NCI-H526 treated with DMSO at 0.1 percent for 48 hours (cell line): Measurements from ENCODE around the gene OSTM1.

Source experiments
- DNase-seq: peaks from one replicate; lab custom pipeline; 2025; lab: John Stamatoyannopoulos, UW

OSTM1 gene

GRCh38 chr6:108074359-108075144, at the start of gene OSTM1:
Gene OSTM1 (minus strand): TSS chr6:108074741. CDS start chr6:108074651, 90 bp downstream.
- peak; percentile 73 for DNase-seq

GRCh38 chr6:108123946-108124345, 49.4 kb upstream of the OSTM1 start:
- no peak for DNase-seq

- DNase-seq = no peak
These were observed 49.0 kb upstream of the OSTM1 start for GRCh38 chr6:108123481-108123929.

GRCh38 chr6:108121612-108122011, 47.1 kb upstream of the OSTM1 start:
- no peak for DNase-seq

GRCh38 chr6:108120311-108120710, 45.8 kb upstream of the OSTM1 start:
- DNase-seq = no peak

- DNase-seq = no peak
These were observed 45.2 kb upstream of the OSTM1 start for GRCh38 chr6:108119769-108120141.

- no peak for DNase-seq
These were observed 44.5 kb upstream of the OSTM1 start for GRCh38 chr6:108118810-108119768.

GRCh38 chr6:108118359-108118724, 43.8 kb upstream of the OSTM1 start:
- no peak for DNase-seq

GRCh38 chr6:108117427-108118358, 43.2 kb upstream of the OSTM1 start:
- DNase-seq = peak; percentile 5

GRCh38 chr6:108116546-108117426, 42.2 kb upstream of the OSTM1 start:
- DNase-seq = peak; percentile 44

- DNase-seq = no peak
These were observed 41.1 kb upstream of the OSTM1 start for GRCh38 chr6:108115598-108116058.

GRCh38 chr6:108114841-108115597, 40.5 kb upstream of the OSTM1 start:
- peak; percentile 57 for DNase-seq

GRCh38 chr6:108113557-108114519, 39.3 kb upstream of the OSTM1 start:
- DNase-seq = peak; percentile 24

GRCh38 chr6:108108374-108108773, 33.8 kb upstream of the OSTM1 start:
- DNase-seq = no peak

- no peak for DNase-seq
These were observed 32.6 kb upstream of the OSTM1 start for GRCh38 chr6:108107102-108107501.

- DNase-seq = no peak
These were observed 32.2 kb upstream of the OSTM1 start for GRCh38 chr6:108106694-108107093.

GRCh38 chr6:108106261-108106660, 31.7 kb upstream of the OSTM1 start:
- no peak for DNase-seq

- DNase-seq = no peak
These were observed 31.0 kb upstream of the OSTM1 start for GRCh38 chr6:108105571-108105970.

GRCh38 chr6:108102965-108103364, 28.4 kb upstream of the OSTM1 start:
- no peak for DNase-seq
